ENCODE results near the gene HAUS7. TPM values are rescaled to one million over a fixed set of nuclear protein-coding genes. Genes with fewer than 3 reads are reported as not detected.
A peak's percentile ranks its signal among the peaks of the same experiment; 100 is the strongest.

The HAUS7 gene
- total and polyA plus RNA-seq, 3 experiments from 2014 or later: 29.9 to 73.8 (median 70.2) TPM

- no peaks in the 10 kb centered on the region for H3K27me3 ChIP-seq (ENCODE audit: insufficient read depth, low read length, poor library complexity, severe bottlenecking)
- Mint-ChIP-seq H3K36me3 (no peaks in the 10 kb centered on the region), H3K4me3 (no peak within 1 kb of the TSS), H3K4me1 (peaks cover 0 to 13% (median 2%) of the 10 kb centered on the region in 3 donors), H3K9me3 (no peaks in the 10 kb centered on the region), H3K27me3 (peaks cover 0 to 6% of the 10 kb centered on the region in 2 donors), H3K27ac (no peak within 1 kb of the TSS)
- CTCF ChIA-PET: interaction anchor here (2.3 kb wide), 1 partner anchor 37 kb away, joined by 5 read pairs; no protein-coding TSS in a partner anchor
- POLR2A ChIA-PET: interaction anchor here (0.6 kb wide), 1 partner anchor 368 kb away, joined by 3 read pairs; no protein-coding TSS in a partner anchor
- no peak within 1 kb of the TSS for H3K4me3 ChIP-seq (ENCODE audit: low read length)
- no peak within 1 kb of the TSS for H3K27ac ChIP-seq (ENCODE audit: low read depth, low read length)
- H3K9me3 ChIP-seq (ENCODE audit: low read length): no peaks in the 10 kb centered on the region
- H3K4me1 ChIP-seq (ENCODE audit: insufficient read depth, low read length): no peaks in the 10 kb centered on the region
- no peaks in the 10 kb centered on the region for H3K36me3 ChIP-seq (ENCODE audit: insufficient read depth, low read length)
- DNase-seq: no peak
Measured at GRCh38 chrX:153401133-153401764, 69.1 kb downstream of the HAUS7 start, which contains the start of gene PNMA6E. TSS of gene PNMA6E (minus strand) at chrX:153401350. CDS start at chrX:153398849, 2,501 bp downstream.

- Mint-ChIP-seq H3K4me3 (no peak overlapping the region), H3K9me3 (no peaks in the 10 kb centered on the region), H3K4me1 (peaks cover 0 to 17% (median 2%) of the 10 kb centered on the region in 3 donors), H3K27ac (no peak overlapping the region), H3K27me3 (peaks cover 0 to 6% of the 10 kb centered on the region in 2 donors), H3K36me3 (no peaks in the 10 kb centered on the region)
- no peaks in the 10 kb centered on the region for H3K36me3 ChIP-seq (ENCODE audit: insufficient read depth, low read length)
- DNase-seq: peak; percentile 36 to 68 (median 38)
- no peaks in the 10 kb centered on the region for H3K27me3 ChIP-seq (ENCODE audit: insufficient read depth, low read length, poor library complexity, severe bottlenecking)
- POLR2A ChIA-PET: interaction anchor here (0.6 kb wide), 1 partner anchor 368 kb away, joined by 3 read pairs; no protein-coding TSS in a partner anchor
- H3K9me3 ChIP-seq (ENCODE audit: low read length): no peaks in the 10 kb centered on the region
- H3K27ac ChIP-seq (ENCODE audit: low read depth, low read length): no peak overlapping the region
- H3K4me1 ChIP-seq (ENCODE audit: insufficient read depth, low read length): no peaks in the 10 kb centered on the region
- no peak overlapping the region for H3K4me3 ChIP-seq (ENCODE audit: low read length)
- CTCF ChIA-PET: interaction anchor here (1.6 to 2.3 kb wide), 2 partner anchors 38 to 107 kb away, joined by 5 read pairs; no protein-coding TSS in a partner anchor
Measured at GRCh38 chrX:153400146-153401132, 69.9 kb downstream of the HAUS7 start.

- H3K4me3 Mint-ChIP-seq: no peak overlapping the region
- peaks cover 0 to 28% (median 10%) of the 10 kb centered on the region in 3 donors for H3K4me1 Mint-ChIP-seq
- no peaks in the 10 kb centered on the region for H3K36me3 Mint-ChIP-seq
- H3K9me3 Mint-ChIP-seq: no peaks in the 10 kb centered on the region
- H3K27ac ChIP-seq (ENCODE audit: low read depth, low read length): no peak overlapping the region
- H3K27ac Mint-ChIP-seq: no peak overlapping the region
- H3K4me1 ChIP-seq (ENCODE audit: insufficient read depth, low read length): no peaks in the 10 kb centered on the region
- no peaks in the 10 kb centered on the region for H3K27me3 ChIP-seq (ENCODE audit: insufficient read depth, low read length, poor library complexity, severe bottlenecking)
- H3K9me3 ChIP-seq (ENCODE audit: low read length): no peaks in the 10 kb centered on the region
- CTCF ChIA-PET: interaction anchor here (1.6 to 2.3 kb wide), 2 partner anchors 40 to 109 kb away, joined by 5 read pairs; no protein-coding TSS in a partner anchor
- H3K4me3 ChIP-seq (ENCODE audit: low read length): no peak overlapping the region
- H3K27me3 Mint-ChIP-seq: peaks cover 0 to 2% of the 10 kb centered on the region in 2 donors
- DNase-seq: no peak
- POLR2A ChIA-PET: no interaction called here
- no peaks in the 10 kb centered on the region for H3K36me3 ChIP-seq (ENCODE audit: insufficient read depth, low read length)
Measured at GRCh38 chrX:153398275-153398960, 72.0 kb downstream of the HAUS7 start.

Other genes starting within 250 kb of the HAUS7 start
- gene PNMA6F, start 148.8 kb downstream of the HAUS7 start, total RNA-seq: not detected
- not detected for gene PNMA6F, start 148.8 kb downstream of the HAUS7 start, polyA plus RNA-seq
- 10 to 100 TPM in 1 of 2 experiments, 1 to 10 TPM in 1; 9.2 to 10.1 TPM for gene ZNF275, start 136.4 kb downstream of the HAUS7 start, total RNA-seq
- 5.4 TPM for gene ZNF275, start 136.4 kb downstream of the HAUS7 start, polyA plus RNA-seq
- not detected for gene PNMA6E, start 69.2 kb downstream of the HAUS7 start, total RNA-seq
- gene PNMA6E, start 69.2 kb downstream of the HAUS7 start, polyA plus RNA-seq: not detected
- 1 to 10 TPM; 1.7 to 1.9 TPM for gene ZFP92, start 59.1 kb downstream of the HAUS7 start, total RNA-seq
- 0.41 TPM for gene ZFP92, start 59.1 kb downstream of the HAUS7 start, polyA plus RNA-seq
- gene TREX2, start 24.5 kb downstream of the HAUS7 start, total RNA-seq: 1 to 10 TPM; 1.9 to 2.3 TPM
- gene TREX2, start 24.5 kb downstream of the HAUS7 start, polyA plus RNA-seq: 0.77 TPM
- gene BGN, start 24.4 kb upstream of the HAUS7 start, total RNA-seq: not detected
- not detected for gene BGN, start 24.4 kb upstream of the HAUS7 start, polyA plus RNA-seq
- not detected for gene ATP2B3, start 47.1 kb upstream of the HAUS7 start, total RNA-seq
- not detected for gene ATP2B3, start 47.1 kb upstream of the HAUS7 start, polyA plus RNA-seq
- 10 to 100 TPM; 36.2 to 38.3 TPM for gene CCNQ, start 128.6 kb upstream of the HAUS7 start, total RNA-seq
- 36.9 TPM for gene CCNQ, start 128.6 kb upstream of the HAUS7 start, polyA plus RNA-seq
- gene DUSP9, start 176.6 kb upstream of the HAUS7 start, total RNA-seq: under 1 TPM; 0.09 to 0.15 TPM
- gene DUSP9, start 176.6 kb upstream of the HAUS7 start, polyA plus RNA-seq: 0.08 TPM
- not detected for gene PNCK, start 203.2 kb upstream of the HAUS7 start, total RNA-seq
- not detected for gene PNCK, start 203.2 kb upstream of the HAUS7 start, polyA plus RNA-seq
- gene SLC6A8, start 217.3 kb upstream of the HAUS7 start, total RNA-seq: 1 to 10 TPM; 1.0 to 1.2 TPM
- gene SLC6A8, start 217.3 kb upstream of the HAUS7 start, polyA plus RNA-seq: 0.12 TPM